Hepatocyte (in vitro differentiated cells): ENCODE measurements around the gene MGLL.

Experiments
- CTCF ChIP-seq: fragments of 200-600 bp; sonication (generic); IDR thresholded peaks from 2 replicates; pipeline ENCODE4 v1.5.1; 2016; ENCODE audit warnings: antibody characterized with exemption, mild to moderate bottlenecking; ENCODE audit not compliant: poor library complexity
- EZH2phosphoT487 ChIP-seq: fragments of 200-600 bp; sonication (generic); IDR thresholded peaks from one replicate; pipeline ENCODE4 v1.6.1; 2018; ENCODE audit warnings: antibody characterized with exemption, mild to moderate bottlenecking, low read depth, moderate library complexity; ENCODE audit not compliant: unreplicated experiment, severe bottlenecking

- TF ChIP-seq CTCF (no peak), EZH2phosphoT487 (no peak)
Observed at GRCh38 chr3:127777332-127777731, 45.0 kb downstream of the MGLL start.
